ENCODE data around the gene VPREB3. TPM values are rescaled to one million over a fixed set of nuclear protein-coding genes. Genes with fewer than 3 reads are reported as not detected.
A peak's percentile ranks its signal among the peaks of the same experiment; 100 is the strongest.

Gene VPREB3
- total and polyA plus RNA-seq, 2 donors (not counting 1 experiment from before 2014, with no cell fraction given) = 92.7 to 461 TPM

DNA sequence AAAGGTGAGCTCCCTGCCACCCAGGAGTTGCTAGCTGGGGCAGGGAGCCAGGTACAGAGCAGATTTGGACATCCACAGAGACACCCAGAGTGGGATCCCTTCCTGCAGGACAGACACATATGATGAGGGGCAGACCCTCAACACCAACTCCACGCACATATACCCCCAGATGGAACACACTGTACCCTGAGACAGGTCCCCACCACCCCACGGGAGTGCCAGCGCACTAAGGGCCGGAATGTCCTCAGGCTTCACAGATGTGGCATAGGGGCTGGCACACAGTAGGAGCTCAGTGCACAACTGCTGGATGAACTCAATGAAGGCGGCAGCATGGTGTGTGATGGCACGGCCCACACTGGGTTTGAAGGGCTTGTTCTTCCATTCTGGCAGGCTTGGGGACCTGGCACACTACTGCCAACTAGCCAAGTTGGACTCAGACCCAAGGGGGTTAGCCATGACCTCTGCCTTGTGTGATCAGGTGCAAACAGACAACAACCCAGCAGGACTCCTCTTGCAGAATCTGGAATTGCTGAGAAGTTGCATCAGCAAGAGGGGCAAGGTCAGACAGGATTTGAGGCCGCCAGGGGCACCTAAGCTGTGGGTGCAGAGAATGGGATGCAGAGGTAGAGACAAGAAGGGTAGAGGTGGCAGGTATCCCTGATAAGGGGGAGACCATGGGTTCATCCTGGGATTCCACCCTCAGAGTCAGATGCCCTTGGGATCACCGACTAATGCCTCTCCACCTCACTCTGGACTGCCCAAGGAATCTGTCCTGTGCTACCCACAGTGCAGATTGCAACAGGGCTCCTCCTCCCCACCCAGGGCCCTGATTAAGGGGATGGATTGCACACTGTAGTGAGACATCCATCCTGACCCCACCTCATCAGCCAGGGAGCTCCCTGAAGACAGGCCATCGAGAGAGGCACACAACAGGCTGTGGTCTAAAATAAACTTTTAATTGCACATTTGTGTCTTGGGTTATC lies 11.0 kb upstream of the VPREB3 start:
- POLR2A ChIA-PET = interaction anchor here (0.5 to 14.3 kb wide), 4 partner anchors 8 to 92 kb away, joined by 3 to 174 read pairs (median 5); partner anchors contain the start of genes SLC2A11, VPREB3 and ZNF70

More for the DNA sequence above, 11.0 kb upstream of the VPREB3 start:
- Histone ChIP-seq H3K36me3 (replicated peaks in 1 of 2; ENCODE audit: control extremely low read depth in 1 of 2, control insufficient read depth in 1 of 2, extremely low read depth in 1 of 2, insufficient read depth in 2 of 2, low read length in 1 of 2) (no peaks in the 10 kb centered on the region), H3K27ac (ENCODE audit: low read length in 2 of 2) (peak overlapping the region in 1 of 2 donors; percentile 73), H3K4me2 (replicated peaks; ENCODE audit: low read depth, low read length, poor library complexity, severe bottlenecking) (peak overlapping the region; percentile 92), H4K20me1 (ENCODE audit: control insufficient read depth, insufficient read depth, low read length, poor library complexity, severe bottlenecking) (peaks cover 14% of the 10 kb centered on the region), H3K4me3 (ENCODE audit: control extremely low read depth in 1 of 5, extremely low read depth in 1 of 5, insufficient read depth in 1 of 5, low read depth in 2 of 5, low read length in 4 of 5) (no peak overlapping the region), H3K9me3 (ENCODE audit: control extremely low read depth in 1 of 3, control insufficient read depth in 2 of 3, insufficient read depth in 1 of 3, low read length in 2 of 3) (no peaks in the 10 kb centered on the region), H3K27me3 (replicated peaks in 1 of 4; ENCODE audit: control extremely low read depth in 1 of 4, control insufficient read depth in 3 of 4, insufficient read depth in 4 of 4, low read length in 3 of 4) (no peaks in the 10 kb centered on the region), H2AFZ (ENCODE audit: insufficient read depth, low read depth, low read length, poor library complexity, severe bottlenecking) (no peak overlapping the region), H3K79me2 (ENCODE audit: control insufficient read depth, insufficient read depth, low read length) (peaks cover 27% of the 10 kb centered on the region), H3K4me1 (ENCODE audit: control insufficient read depth in 2 of 2, insufficient read depth in 2 of 2, low read length in 2 of 2) (peaks cover 52 to 70% of the 10 kb centered on the region in 2 donors), H3K9ac (ENCODE audit: low read length) (no peak overlapping the region)
- Mint-ChIP-seq H3K9me3 (ENCODE audit: insufficient read depth) (no peaks in the 10 kb centered on the region), H3K27ac (peak overlapping the region; percentile 80), H3K4me3 (peak overlapping the region; percentile 45), H3K27me3 (no peaks in the 10 kb centered on the region), H3K4me1 (peaks cover 62% of the 10 kb centered on the region)
- intact Hi-C loops (cut with micrococcal nuclease) = loop anchor here (5.0 kb wide), 1 partner anchor 223 kb away; no protein-coding TSS in a partner anchor
- ATAC-seq (ENCODE audit: low read depth) = no peak
- CTCF ChIA-PET = interaction anchor here (1.1 to 12.8 kb wide), 6 partner anchors 11 to 82 kb away, joined by 3 to 188 read pairs (median 6); partner anchors contain the start of genes VPREB3 and ZNF70
- TF ChIP-seq EZH2 (IDR thresholded peaks at IDR 0.05; ENCODE audit: borderline replicate concordance, insufficient read depth, low read depth, low read length, poor library complexity, severe bottlenecking) = no peak
- TF ChIP-seq, protein P1, sequence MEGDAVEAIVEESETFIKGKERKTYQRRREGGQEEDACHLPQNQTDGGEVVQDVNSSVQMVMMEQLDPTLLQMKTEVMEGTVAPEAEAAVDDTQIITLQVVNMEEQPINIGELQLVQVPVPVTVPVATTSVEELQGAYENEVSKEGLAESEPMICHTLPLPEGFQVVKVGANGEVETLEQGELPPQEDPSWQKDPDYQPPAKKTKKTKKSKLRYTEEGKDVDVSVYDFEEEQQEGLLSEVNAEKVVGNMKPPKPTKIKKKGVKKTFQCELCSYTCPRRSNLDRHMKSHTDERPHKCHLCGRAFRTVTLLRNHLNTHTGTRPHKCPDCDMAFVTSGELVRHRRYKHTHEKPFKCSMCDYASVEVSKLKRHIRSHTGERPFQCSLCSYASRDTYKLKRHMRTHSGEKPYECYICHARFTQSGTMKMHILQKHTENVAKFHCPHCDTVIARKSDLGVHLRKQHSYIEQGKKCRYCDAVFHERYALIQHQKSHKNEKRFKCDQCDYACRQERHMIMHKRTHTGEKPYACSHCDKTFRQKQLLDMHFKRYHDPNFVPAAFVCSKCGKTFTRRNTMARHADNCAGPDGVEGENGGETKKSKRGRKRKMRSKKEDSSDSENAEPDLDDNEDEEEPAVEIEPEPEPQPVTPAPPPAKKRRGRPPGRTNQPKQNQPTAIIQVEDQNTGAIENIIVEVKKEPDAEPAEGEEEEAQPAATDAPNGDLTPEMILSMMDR (IDR thresholded peaks at IDR 0.05) = no peak
- WGBS (ENCODE audit: insufficient coverage) = 98% methylated on average over 7 of the region's 9 CpGs
- DNase-seq = no peak

Measured in B cell (primary cell).